NCI-H748 (cell line): ENCODE data around the gene IGFBP3.

Experiments
- DNase-seq: peaks from one replicate; lab custom pipeline; 2025; ENCODE audit not compliant: unreplicated experiment; lab: John Stamatoyannopoulos, UW

IGFBP3 gene

DNA sequence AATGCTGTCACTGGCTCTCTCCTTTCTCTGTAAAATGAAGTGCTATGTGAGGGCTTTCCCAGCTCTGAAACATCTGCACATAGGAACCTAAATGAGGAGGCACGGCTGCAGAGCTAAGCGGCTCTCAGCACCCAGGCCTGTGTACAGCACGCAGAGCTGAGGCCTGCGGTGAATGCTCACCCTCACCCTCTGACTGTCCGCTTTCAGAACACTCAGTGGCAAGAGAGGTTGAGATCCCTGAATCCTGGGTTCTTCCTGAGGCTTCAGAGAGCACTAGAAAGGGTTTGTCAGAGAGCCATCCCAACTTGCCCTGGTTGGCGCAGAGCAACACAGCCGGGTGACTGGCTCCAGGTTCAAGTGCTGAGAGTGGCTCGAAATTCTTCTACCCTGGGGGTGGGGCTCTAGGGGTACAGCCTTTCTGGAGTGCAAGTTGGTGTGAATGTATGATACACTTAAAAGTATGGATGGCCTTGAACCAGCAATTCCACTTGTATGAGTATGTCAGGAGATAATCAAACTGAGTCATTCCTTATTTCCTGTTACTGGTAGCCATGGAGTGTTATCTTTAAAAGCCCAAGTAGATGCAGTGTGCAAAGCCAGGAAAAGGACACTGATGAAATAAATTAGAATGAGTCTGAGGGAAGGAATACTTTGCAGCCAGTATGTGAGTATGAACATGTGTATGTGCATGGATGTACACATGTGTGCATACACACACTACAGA lies 46.5 kb downstream of the IGFBP3 start:
- no peak for DNase-seq

DNA sequence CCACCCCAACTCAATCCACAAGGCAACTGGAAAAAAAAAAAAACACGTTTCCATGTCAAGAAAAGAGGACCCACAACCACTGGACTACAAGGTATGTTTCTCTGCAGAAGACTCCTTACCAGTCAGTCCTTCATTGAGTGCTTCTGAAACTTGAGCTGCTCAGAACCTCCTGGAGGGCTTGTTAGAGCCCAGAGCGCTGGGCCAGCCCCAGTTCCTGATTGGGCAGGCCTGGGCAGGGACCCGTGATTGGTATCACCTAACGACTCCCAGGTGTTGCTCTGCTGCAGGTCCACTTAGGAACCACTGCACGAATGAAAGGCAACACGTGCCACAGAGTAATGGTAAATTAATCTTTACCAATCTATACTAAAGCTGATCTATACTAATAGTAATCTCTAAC lies 47.7 kb downstream of the IGFBP3 start:
- no peak for DNase-seq

DNA sequence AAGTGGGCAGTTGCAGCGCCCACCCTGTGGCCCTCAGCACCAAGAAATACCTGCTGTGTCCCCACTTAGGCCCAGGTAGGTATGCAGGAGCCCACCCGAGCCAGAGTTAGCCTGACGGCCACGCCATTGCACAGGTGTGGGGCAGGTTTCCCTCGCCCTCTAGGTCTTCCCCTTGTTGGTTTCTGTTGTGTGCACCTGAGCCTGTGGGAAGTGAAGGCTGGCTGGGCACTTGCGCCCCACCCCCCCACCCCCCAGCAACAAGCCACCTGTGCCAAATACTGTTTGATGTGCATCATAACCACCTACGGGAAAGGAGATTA lies 48.1 kb downstream of the IGFBP3 start, which contains the start of gene CCDC201:
TSS of gene CCDC201 (minus strand) at position 48 of the 320 bp plus-strand sequence. CDS start 75 bp downstream, outside the sequence.
- DNase-seq = no peak

DNA sequence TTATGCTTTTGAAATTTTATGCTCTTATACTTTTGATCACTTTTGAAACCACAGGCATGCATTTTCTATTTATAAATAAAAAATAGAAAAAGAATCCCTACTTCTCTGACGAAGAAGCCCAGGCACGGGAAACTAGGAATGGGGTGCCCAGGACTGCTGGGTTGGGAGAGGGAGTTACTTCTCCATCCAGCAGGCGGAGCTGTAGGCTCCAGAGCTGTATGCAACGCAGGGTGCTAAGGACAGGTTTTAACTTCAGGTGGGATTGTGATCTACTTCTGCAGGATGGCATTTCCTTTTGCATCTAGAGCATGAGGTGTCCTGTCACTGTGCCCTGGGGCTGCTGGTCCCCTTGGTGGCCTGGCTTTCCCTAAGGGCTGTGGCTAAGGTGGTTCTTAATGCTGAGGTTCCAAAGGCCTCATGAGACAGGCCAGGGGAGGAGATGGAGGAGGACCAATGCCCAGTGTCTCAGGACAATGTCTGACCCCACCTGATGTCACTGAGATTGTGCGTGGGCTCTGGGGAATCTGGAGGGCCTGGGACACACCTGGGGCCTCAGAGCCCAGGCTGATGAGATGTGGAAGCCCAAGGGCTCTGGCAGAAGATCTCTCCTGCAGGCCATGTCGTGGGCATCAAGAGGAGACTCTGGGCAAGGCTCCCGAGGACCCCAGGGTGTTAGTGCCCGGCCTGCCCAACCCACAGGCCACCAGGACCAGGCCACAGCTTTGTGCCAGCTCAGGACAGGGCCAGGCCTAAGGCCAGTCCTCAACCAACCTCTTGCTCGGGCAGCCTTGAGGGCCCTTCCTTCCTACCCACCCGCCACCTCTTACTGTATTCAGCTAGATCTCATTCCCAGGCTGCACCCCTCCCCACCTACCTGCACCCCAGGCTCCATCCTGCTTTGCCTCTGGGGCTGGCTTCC lies 48.7 kb downstream of the IGFBP3 start:
- DNase-seq = peak; percentile 54

DNA sequence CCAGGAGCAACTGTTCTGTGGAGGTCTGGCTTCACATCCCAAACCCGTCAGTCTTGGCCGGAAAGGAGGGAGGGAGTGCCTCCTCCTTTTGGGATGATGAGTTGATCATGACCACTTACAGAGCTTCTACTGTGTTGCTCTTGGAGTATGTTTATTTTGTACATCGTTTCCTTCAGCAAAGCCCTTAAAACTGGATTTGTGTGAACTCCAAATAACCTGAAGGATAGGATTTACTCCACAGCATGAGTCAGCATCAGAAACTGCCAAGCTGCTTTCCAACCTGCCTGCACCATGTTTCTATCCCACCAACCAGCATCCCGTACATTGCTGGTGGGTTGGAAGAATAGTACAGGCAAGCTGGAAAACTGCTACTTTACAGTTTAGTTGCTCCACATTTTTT lies 51.6 kb downstream of the IGFBP3 start:
- no peak for DNase-seq

DNA sequence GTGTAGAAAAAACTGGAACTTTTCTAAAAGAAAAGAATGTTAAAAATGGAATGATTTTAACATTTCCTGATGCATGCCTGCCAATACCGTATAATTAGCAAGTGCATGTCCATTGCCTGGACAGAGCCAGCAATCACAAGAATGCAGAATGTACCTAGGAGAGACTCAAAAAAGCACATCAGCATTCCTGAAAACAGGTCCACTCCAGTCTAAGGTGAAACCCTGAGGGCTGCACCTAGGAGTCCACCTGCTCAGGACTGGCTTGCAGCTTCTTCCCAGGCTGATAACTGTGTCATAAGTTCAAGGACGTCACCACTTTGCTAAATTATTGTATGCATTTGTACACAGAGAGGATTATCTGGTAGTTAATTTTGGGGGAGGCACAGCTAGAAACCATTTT lies 53.6 kb downstream of the IGFBP3 start:
- no peak for DNase-seq

DNA sequence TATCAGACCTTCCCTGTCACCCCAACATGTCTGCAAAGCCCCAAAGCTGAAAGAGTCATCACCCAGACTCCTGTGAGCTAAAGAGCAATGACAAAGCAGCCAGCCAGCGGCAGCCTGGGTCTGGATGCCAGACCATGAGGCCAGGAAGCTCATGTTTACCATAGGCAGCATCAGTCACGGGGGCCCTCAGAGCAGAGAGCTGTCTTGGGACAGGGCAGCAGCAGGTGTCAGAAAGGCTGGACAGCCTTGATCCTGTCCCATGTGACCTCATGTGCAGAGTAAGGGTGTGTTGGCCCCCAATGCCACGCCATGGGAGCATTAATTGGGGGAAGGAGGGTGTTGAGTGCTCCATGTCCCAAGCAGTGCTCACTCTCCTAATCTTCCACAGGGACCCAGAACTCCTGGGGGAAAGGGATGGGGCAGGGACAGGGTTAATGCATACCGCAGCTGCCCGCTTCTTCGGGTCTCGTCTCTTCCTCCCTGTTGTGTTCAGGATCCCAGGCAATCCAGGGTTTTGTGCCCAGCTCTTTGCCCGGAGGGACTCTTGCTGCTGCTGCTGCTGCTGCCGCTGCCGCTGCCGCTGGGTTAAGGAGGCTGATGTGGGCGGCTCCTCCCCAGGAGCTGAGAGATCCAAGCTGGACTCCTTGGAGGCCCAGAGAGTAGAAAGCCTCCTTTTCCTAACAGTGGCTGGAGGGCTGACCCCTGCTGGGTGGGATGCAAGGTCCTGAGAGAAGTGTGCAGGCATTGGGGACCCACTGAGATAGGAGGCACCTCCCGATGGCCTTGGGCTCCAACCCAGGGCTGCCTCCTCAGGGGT lies 55.3 kb downstream of the IGFBP3 start:
- no peak for DNase-seq

DNA sequence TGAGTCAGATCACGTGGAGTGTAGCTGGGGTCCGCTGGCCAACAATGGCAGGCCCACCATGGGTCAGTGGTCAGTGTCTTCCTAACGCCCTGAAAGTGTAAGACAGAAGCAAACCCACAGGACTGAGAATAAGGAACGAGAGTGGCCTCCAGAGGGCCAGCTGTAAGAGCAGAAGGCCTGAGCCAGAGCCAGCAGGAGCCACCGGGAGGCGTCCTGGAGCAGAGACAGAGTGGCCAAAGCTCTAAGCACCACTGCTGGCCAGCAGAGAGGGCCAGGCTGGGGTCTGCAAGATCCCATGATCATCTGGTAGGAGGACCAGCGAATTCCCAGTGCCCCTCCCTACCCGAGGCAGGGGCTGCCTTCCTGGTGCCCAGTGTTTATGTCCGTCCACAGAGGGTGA lies 57.4 kb downstream of the IGFBP3 start:
- DNase-seq = no peak
